ENCODE measurements around the gene XK.
A peak's percentile ranks its signal among the peaks of the same experiment; 100 is the strongest.

Gene XK

GRCh38 chrX:37679230-37679629 lies 6.4 kb upstream of the XK start:
- DNase-seq (ENCODE audit: low read depth in 2 of 2) = no peak

DNA sequence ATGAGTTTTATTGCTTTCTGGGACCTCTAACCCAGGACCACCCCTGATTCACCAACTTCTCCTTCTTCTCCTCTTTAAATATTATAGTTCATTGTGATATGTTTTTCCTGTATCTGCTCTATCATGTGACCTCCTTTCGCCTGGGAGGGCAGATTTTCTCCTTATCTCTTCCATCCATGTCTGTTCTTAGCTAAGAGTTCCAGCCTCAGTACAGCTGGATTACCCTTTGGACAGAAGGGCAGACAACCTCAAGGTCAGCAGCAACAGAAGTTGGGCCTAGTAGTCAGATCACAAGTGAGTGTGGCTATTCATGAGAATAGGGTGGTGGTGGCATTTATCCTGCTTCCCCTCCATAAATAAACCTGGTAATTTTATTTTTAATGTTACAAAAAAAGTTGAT lies 5.7 kb upstream of the XK start:
- DNase-seq (ENCODE audit: low read depth in 2 of 2) = no peak

DNA sequence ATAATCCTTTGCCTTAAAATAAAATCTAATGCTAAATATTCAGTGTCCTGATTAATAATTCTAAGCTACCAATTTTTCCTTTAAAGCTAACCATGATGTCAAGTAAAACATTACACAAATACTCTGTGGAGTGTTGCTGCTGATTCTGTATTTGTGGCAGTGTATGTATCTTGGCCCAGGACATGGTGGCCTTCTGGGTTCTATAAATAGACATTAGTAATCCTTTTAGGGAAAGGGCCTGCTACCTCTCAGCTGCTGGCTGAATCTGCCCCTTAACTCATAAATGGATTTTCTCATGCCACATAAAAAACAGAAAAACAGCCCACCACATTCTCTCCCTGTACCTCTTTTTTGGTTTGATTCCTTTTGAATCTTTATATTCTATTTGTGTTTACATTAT lies 1.2 kb upstream of the XK start:
- DNase-seq (ENCODE audit: low read depth in 2 of 2) = no peak

GRCh38 chrX:37684973-37685372 lies 618 bp upstream of the XK start:
- DNase-seq (ENCODE audit: low read depth in 2 of 2) = no peak

GRCh38 chrX:37686369-37686995 lies 891 bp downstream of the XK start:
- DNase-seq (ENCODE audit: low read depth in 2 of 2) = no peak

- DNase-seq (ENCODE audit: low read depth in 2 of 2) = no peak
Observed at GRCh38 chrX:37686996-37687395, 1.4 kb downstream of the XK start.

DNA sequence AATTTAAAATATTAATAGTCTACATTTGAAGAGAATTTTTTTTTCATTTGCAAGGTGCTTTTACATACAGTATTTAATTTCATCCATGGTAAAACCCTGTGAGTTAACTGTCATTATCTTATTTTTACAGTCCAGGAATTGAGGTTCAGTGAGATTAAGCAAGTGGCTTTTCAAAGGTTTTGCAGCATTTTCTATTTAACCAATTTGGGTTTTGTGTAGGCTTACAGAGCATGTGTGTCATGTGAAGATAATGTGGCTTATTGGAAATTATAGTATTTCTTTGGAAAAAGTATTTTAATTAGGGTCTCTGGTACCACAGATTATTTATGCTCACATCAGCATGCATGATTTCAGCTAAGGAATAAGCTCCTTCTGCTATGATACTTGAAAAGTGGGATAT lies 4.5 kb downstream of the XK start:
- no peak for DNase-seq (ENCODE audit: low read depth in 2 of 2)

- no peak for DNase-seq (ENCODE audit: low read depth in 2 of 2)
Observed at GRCh38 chrX:37692918-37693317, 7.3 kb downstream of the XK start.

DNA sequence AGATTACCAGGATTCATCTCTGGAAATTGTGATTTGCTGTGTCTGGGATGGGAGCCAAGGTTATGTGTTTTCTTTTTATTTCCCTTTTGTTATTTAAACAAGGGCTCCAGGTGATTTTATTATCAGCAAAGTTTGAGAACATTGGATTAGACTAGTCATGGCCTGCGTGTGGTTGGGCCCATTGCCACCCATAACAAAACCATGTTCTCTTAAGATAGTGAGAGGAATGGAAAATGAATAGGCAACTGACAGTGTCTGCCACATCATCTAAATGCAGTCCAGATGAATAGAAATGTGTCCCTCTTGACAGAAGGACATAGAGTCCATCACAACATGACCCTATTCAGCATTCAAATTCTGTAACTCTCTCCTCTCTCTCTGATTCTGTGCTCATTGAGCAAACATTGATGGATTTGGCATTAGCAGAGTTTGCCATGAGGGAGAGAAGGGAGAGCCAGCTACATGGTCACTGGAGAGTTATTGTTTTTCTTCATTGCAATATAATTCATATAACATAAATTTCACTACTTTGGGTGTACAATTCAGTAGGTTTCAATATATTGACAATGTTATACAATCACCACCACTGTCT lies 11.7 kb downstream of the XK start:
- DNase-seq (ENCODE audit: low read depth in 2 of 2) = no peak

GRCh38 chrX:37701588-37701987 lies 16.0 kb downstream of the XK start:
- DNase-seq (ENCODE audit: low read depth in 2 of 2) = no peak

DNA sequence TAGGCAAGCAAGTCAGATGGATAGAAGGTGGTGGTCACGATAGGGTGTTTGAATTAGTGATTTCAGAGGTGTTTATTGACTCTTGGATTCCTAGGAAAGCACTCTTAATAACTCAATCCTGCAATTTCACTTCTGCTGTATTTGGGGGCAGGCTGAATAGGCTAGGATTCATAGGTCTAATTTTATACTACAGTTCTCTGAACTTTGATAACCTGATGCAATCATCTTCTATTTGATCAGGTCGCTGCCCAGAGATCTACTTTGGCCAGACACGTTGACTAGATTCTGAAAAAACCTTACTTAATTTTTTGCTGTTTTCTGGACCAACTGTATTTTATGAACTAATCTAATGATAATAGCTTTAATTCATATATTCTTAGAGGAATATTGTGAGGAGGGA lies 26.4 kb downstream of the XK start:
- no peak for DNase-seq (ENCODE audit: low read depth in 2 of 2)

- DNase-seq (ENCODE audit: low read depth in 2 of 2) = no peak
Observed at GRCh38 chrX:37712458-37712857, 26.9 kb downstream of the XK start.

DNA sequence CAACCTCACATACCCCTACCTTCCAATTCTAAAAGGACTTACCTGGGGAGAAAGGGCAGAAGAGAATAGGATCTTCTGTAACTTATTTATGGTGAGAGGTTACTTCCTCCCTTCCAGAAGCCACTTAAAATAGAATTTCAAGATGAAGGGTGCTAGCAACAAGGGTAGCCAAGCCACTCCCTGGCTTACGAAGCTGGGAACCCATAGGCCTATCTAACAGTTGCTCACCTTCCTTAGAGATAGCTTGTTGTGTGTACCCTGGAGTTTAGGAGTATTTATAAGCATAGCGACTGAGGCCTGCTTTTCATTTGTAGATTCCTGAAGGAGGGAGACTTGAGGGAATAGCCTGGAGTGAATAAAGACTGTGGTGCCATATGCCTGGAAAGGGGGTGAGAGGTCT lies 28.9 kb downstream of the XK start:
- DNase-seq (ENCODE audit: low read depth in 2 of 2) = no peak

DNA sequence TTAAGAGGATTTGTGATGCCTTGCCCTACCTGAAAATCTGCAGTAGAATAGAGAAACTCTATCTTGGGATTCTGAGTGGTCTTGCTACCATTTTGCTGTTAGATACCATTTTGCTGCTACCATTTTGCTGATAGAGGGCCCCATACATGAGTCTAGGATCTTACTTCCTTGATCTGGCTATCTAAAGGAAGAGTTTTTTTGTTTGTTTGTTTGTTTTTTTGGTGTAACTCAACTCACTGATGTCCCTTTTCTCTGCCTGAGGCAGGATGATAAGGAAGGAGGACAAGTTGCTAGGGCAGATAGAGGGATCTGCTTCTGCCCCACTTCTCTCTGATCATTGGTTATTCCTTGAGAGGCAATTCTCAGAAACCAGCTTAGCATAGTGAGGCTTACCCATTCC lies 31.0 kb downstream of the XK start:
- DNase-seq (ENCODE audit: low read depth in 2 of 2) = no peak

- no peak for DNase-seq (ENCODE audit: low read depth in 2 of 2)
Observed at GRCh38 chrX:37717708-37718107, 32.1 kb downstream of the XK start.

- no peak for DNase-seq (ENCODE audit: low read depth in 2 of 2)
Observed at GRCh38 chrX:37722595-37722994, 37.0 kb downstream of the XK start.

DNA sequence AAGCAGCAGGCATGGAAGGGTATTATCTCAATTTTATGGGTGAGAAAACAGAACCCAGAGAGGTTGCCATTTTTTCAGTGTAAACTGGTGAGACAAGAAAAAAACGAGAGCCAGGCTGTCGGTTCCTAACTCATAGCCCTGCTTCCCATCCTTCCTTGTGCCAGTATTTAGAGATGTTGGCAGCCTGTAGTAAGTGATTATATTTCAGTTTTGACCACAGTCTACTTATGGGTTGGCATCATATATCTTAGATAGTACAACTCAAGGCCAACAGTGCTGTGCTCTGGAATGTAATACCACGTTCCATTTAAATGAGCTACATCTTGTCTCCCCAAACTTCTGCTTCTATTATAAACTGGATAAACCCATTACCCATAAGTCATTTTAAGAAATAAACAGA lies 40.8 kb downstream of the XK start:
- DNase-seq (ENCODE audit: low read depth in 2 of 2) = no peak

DNA sequence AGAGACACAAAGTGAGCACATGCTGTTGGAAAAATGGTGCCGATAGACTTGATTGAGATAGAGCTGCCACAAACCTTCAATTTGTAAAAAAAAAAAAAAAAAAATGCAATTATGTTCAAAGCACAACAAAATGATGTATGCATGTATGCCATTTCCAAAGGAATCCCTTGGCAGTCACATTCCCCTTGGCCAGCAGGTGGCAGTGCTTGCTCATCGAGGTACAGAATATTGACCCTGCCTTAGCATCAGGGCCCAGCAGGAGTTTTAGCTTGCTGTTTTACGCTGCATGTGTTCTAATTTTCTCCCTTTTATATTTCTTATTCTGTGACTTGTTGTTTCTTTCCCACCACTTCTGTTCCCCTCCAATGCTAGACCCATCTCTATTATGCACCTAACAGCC lies 59.8 kb downstream of the XK start:
- peak; percentile 28 to 33 for DNase-seq (ENCODE audit: low read depth in 2 of 2)

GRCh38 chrX:37745835-37746217 lies 60.2 kb downstream of the XK start:
- DNase-seq (ENCODE audit: low read depth in 2 of 2) = no peak

DNA sequence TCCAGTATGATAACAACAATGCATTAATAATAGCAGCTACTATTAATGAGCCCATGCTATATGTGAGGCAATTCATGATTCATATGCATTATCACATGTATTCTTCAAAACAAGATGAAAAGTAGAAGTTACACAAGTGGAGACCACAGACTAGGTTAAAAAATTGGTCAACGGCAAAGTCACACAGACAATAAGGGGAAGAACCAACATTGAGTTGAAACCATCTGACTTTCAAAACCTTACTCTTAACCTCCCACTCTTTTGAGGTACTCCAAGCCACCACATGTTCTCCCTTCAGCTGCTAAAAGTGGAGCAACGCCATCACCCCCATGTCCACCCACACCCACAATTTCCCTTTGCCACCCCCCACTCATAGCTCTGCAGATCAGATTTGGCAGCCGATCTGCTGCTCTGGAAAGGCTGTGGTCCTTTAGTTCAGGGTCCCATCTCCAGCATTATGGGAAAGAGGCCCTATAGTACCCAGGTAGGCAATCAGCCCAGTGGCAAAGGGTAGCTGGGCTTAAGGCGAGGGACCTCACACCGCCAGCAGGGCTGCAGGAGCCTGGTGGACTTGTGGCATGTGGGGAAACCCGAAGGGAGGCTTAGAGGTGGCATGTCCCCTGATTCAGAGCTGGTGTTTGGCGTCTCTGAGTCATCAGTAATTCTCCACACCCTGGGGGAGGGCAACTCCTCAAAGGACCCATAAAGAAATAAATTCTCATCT lies 60.8 kb downstream of the XK start:
- no peak for DNase-seq (ENCODE audit: low read depth in 2 of 2)

GRCh38 chrX:37746951-37747350 lies 61.4 kb downstream of the XK start:
- DNase-seq (ENCODE audit: low read depth in 2 of 2) = no peak

GRCh38 chrX:37752281-37752680 lies 66.7 kb downstream of the XK start:
- no peak for DNase-seq (ENCODE audit: low read depth in 2 of 2)

DNA sequence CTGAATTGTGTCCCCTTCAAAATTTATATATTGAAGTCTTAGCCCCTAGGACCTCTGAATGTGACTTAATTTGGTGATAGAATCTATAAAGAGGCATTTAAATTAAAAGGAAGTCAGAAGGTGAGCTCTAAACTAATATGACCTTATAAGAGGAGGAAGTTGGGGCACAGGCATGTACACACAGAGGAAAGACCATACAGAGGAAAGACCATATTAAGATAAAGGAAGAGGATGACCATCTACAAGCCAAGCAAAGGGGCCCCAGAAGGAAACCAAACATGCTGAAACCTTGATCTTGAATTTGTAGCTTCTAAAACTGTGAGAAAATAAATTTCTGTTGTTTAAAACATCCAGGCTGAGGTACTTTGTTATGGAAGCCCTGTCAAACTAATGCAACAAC lies 67.3 kb downstream of the XK start:
- DNase-seq (ENCODE audit: low read depth in 2 of 2) = no peak

DNA sequence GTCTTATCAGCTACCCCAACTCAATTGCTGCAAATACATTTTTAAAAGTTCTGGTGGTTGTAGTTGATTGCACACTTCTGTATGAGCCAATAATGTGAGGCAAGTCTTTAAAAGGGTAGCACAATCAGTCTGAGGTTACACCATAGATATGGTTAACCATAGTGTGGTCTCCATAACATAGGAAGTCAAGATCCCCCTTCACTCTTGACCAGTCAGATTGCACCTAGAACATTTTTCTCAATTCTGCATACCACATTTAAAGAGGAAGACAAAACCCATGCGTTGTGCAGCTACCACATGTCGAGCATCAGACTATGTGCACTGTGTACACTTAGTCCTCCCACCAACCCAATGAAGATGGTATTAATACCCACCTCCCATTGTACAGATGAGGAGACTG lies 67.8 kb downstream of the XK start:
- DNase-seq (ENCODE audit: low read depth in 2 of 2) = no peak
